Thyroid gland (tissue), 4 donors: ENCODE measurements around the gene VCPKMT. TPM values are rescaled to one million over a fixed set of nuclear protein-coding genes. Genes with fewer than 3 reads are reported as not detected.

Experiments used
- DNase-seq, 2 donors: peaks; one replicate each; pipeline ENCODE4 v3.0.0-alpha.2; 2019
- H3K27ac ChIP-seq, 3 donors: fragments of 200-600 bp; sonication (generic); 1 replicate in 2 of 3; 2 replicates in 1 of 3; pipeline ENCODE4 v1.5.1; 2016 to 2019; ENCODE audit warnings: mild to moderate bottlenecking in 1 of 3, moderate library complexity in 1 of 3
- H3K27me3 ChIP-seq: fragments of 200-600 bp; sonication (generic); one replicate; pipeline ENCODE4 v1.5.1; 2019
- H3K36me3 ChIP-seq, 2 donors: fragments of 200-600 bp; sonication (generic); one replicate each; pipeline ENCODE4 v1.5.1; 2016 to 2019
- H3K4me1 ChIP-seq, 2 donors: fragments of 200-600 bp; sonication (generic); one replicate each; pipeline ENCODE4 v1.5.1; 2017 to 2019
- H3K4me3 ChIP-seq, 3 donors: fragments of 200-600 bp; sonication (generic); replicated peaks in 1 of 3; 1 replicate in 2 of 3; 2 replicates in 1 of 3; pipeline ENCODE4 v1.5.1; 2016; ENCODE audit warnings: mild to moderate bottlenecking in 1 of 3
- H3K9me3 ChIP-seq: fragments of 200-600 bp; sonication (generic); one replicate; pipeline ENCODE4 v1.5.1; 2017
- POLR2A ChIP-seq, 2 donors: fragments of 450-650 bp; IDR thresholded peaks; one replicate each; pipeline ENCODE4 v1.6.1; 2017; ENCODE audit warnings: antibody characterized with exemption in 2 of 2, mild to moderate bottlenecking in 2 of 2, moderate library complexity in 1 of 2
- WGBS, 2 donors: methylation state at CpG; one replicate each; pipeline ENCODE4 v1.1.5; 2017; 5-methylcytosine and 5-hydroxymethylcytosine counted together
- intact Hi-C: fragments of 100-400 bp; cut with DNase I; formaldehyde crosslinking; loops from one replicate; pipeline ENCODE4 v1.15.1; 2023
- total RNA-seq, 4 donors: library from RNA; depleted of rRNA; stranded (reverse); fragments of >200 nt; gene quantifications; one replicate each; pipeline ENCODE4 v1.2.3, GENCODE V29; 2016
- TF ChIP-seq, protein P1 (sequence below), 6 experiments: fragments of 200-600 bp in 3 of 6; fragments of 450-650 bp in 3 of 6; sonication (generic) in 3 of 6; IDR thresholded peaks; one replicate each; pipeline ENCODE4 v1.5.1; 2016 to 2019; ENCODE audit warnings: antibody characterized with exemption in 6 of 6, mild to moderate bottlenecking in 2 of 6, inconsistent platforms in 1 of 6, moderate library complexity in 1 of 6

The VCPKMT gene
- total RNA-seq = 10 to 100 TPM in 3 of 4 donors, 1 to 10 TPM in 1; 4.5 to 16.0 (median 12.3) TPM

DNA sequence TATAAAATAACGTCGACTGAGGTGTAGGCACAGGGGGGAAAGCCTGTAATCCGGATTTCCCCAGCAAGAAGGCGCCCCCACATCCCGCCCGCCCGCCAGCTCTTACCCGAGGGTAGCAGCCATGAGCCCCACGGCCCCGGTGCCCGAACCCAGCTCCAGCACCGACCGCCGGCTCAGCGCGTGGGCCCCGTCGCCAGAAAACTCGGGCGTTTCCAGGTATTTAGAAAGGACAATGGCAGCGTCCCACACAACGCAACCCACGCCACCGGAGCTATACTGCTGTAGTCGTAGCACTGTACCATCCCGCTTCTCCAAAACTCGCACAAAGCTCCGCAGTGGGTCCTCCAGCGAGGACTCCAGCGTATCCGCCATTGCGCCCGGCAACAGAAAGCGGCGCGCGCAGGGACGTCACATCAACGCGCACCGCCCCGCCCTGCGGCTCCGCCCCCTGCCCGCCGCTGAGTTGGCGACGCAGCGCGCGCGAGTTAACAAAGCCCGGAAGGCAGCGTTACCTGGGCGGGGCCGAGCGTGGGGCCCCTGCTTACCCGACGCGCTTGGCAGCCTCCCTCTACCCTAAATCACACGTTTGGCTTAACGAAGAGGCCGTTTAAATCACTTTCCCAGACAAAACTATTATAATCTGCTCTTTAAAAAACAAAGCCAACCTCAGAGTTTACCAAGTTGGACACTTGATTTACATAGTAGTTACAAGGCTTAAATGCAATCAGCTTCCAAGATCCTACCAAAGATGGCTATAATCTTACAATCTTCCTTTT is at the start of gene VCPKMT:
TSS of gene VCPKMT (minus strand) at position 392 of the 776 bp plus-strand sequence. CDS start at position 372, 20 bp downstream.
- H3K4me3 ChIP-seq = peak within 1 kb of the TSS; percentile 35 to 86 (median 77)
- H3K36me3 ChIP-seq = peaks cover 8 to 23% of the 10 kb centered on the region in 2 donors
- 0 to 1% methylated on average over 28 to 43 of the region's 63 CpGs for whole genome bisulfite sequencing, 2 donors
- intact Hi-C loops = loop anchor here (5.0 kb wide), 1 partner anchor 254 kb away; no protein-coding TSS in a partner anchor
- H3K9me3 ChIP-seq = no peaks in the 10 kb centered on the region
- peak; percentile 95 to 96 for DNase-seq
- H3K27ac ChIP-seq = peak within 1 kb of the TSS; percentile 63 to 85 (median 82)
- peaks cover 5 to 19% of the 10 kb centered on the region in 2 donors for H3K4me1 ChIP-seq
- H3K27me3 ChIP-seq = no peaks in the 10 kb centered on the region
- TF ChIP-seq, protein P1, sequence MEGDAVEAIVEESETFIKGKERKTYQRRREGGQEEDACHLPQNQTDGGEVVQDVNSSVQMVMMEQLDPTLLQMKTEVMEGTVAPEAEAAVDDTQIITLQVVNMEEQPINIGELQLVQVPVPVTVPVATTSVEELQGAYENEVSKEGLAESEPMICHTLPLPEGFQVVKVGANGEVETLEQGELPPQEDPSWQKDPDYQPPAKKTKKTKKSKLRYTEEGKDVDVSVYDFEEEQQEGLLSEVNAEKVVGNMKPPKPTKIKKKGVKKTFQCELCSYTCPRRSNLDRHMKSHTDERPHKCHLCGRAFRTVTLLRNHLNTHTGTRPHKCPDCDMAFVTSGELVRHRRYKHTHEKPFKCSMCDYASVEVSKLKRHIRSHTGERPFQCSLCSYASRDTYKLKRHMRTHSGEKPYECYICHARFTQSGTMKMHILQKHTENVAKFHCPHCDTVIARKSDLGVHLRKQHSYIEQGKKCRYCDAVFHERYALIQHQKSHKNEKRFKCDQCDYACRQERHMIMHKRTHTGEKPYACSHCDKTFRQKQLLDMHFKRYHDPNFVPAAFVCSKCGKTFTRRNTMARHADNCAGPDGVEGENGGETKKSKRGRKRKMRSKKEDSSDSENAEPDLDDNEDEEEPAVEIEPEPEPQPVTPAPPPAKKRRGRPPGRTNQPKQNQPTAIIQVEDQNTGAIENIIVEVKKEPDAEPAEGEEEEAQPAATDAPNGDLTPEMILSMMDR (IDR thresholded peaks at IDR 0.05) = no peak
- peak; percentile 52 to 96 for TF ChIP-seq POLR2A (IDR thresholded peaks at IDR 0.05)

DNA sequence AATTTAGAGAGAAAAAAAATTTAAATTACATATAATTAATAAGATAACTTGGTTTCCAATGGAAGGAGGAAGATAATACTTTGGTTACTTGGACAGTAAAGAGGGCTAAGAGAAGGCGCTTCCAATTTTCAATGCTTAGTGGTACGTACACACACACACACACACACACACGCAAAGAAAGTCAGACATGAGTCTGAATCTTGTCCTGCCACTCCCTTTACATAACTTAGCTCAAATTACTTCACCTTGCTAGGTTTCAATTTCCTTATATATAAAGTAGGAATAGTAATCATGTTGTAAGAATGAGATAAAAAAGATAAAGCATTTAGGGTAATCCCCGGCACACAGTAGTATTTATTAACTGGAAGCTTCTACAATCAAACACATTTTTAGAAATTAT is 39.7 kb upstream of the VCPKMT start:
- peaks cover 6 to 11% of the 10 kb centered on the region in 2 donors for H3K36me3 ChIP-seq
- H3K9me3 ChIP-seq = no peaks in the 10 kb centered on the region
- DNase-seq = no peak
- no peaks in the 10 kb centered on the region for H3K27me3 ChIP-seq
- H3K4me1 ChIP-seq = no peaks in the 10 kb centered on the region
- 95 to 97% methylated on average over 4 of the region's 4 CpGs for WGBS, 2 donors
- no peak overlapping the region for H3K4me3 ChIP-seq
- intact Hi-C loops = no loop called here
- no peak overlapping the region for H3K27ac ChIP-seq
- TF ChIP-seq, protein P1 (IDR thresholded peaks at IDR 0.05) = no peak
- TF ChIP-seq POLR2A (IDR thresholded peaks at IDR 0.05) = no peak

DNA sequence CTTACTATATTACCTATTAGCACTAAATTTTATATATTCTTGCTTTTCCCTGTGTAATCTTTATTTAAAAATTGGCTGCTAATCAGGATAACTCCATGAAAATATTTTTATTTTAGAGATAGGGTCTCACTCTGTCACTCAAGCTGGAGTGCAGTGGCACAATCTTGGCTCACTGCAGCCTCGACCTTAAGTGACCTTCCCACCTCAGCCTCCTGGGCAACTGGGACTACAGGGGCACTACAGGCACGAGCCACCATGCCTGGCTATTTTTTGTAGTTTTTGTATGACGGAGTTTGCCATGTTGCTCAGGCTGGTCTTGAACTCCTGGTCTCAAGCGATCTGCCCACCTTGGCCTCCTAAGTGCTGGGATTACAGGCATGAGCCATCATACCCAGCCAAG is 32.4 kb upstream of the VCPKMT start:
- peaks cover 0 to 16% of the 10 kb centered on the region in 2 donors for H3K36me3 ChIP-seq

DNA sequence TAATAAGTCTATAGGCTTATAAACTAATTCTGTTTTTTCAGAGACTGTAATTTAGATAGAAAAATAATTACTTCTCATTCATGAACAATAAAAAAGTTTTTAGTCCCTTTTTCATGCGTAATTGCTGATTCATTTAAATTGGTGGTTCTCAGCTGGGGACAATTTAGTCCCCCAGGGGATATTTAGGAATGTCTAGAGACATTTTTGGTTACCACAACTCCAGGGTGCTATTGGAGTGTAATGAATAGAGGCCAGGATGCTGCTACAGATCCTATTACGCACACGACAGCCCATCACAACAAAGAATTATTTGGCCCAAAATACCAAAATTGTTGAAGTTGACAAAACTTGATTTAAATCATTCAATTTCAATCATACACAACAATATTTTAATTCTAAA is 22.8 kb upstream of the VCPKMT start:
- TF ChIP-seq, protein P1 (IDR thresholded peaks at IDR 0.05) = no peak
- TF ChIP-seq POLR2A (IDR thresholded peaks at IDR 0.05) = no peak
- Histone ChIP-seq H3K9me3 (no peaks in the 10 kb centered on the region), H3K27me3 (no peaks in the 10 kb centered on the region), H3K4me3 (no peak overlapping the region), H3K4me1 (no peaks in the 10 kb centered on the region), H3K36me3 (peaks cover 0 to 6% of the 10 kb centered on the region in 2 donors), H3K27ac (no peak overlapping the region)
- intact Hi-C loops = no loop called here
- 95 to 97% methylated on average over 3 of the region's 3 CpGs for WGBS, 2 donors
- no peak for DNase-seq

More for the DNA sequence above, 32.4 kb upstream of the VCPKMT start:
- no peak for TF ChIP-seq POLR2A (IDR thresholded peaks at IDR 0.05)
- TF ChIP-seq, protein P1 (IDR thresholded peaks at IDR 0.05) = no peak
- Histone ChIP-seq H3K4me3 (no peak overlapping the region), H3K27ac (no peak overlapping the region), H3K27me3 (no peaks in the 10 kb centered on the region), H3K4me1 (no peaks in the 10 kb centered on the region), H3K9me3 (no peaks in the 10 kb centered on the region)
- no peak for DNase-seq
- 88 to 94% methylated on average over 4 of the region's 4 CpGs for WGBS, 2 donors
- intact Hi-C loops = no loop called here

DNA sequence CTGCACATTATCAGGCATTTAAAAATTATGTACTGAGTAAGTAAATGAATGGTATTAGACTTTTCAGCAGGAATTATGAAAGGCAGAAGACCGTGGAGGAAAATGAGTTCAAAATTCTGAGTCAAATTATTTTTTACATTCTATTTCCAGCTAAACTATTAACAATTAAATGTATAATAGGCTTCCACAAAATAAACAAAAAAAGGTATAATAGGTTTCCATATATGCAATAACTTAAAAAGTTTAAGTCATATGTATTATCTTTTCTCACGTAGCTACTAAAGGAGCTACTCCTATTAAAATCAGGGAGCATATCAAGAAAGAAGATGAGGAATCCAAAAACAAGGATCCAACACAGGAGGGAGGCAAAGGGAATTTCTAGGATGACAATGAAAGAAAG is 11.4 kb upstream of the VCPKMT start:
- Histone ChIP-seq H3K27me3 (no peaks in the 10 kb centered on the region), H3K36me3 (peaks cover 6 to 18% of the 10 kb centered on the region in 2 donors), H3K4me1 (no peaks in the 10 kb centered on the region), H3K9me3 (no peaks in the 10 kb centered on the region), H3K27ac (no peak overlapping the region), H3K4me3 (no peak overlapping the region)
- TF ChIP-seq POLR2A (IDR thresholded peaks at IDR 0.05) = no peak
- TF ChIP-seq, protein P1 (IDR thresholded peaks at IDR 0.05) = no peak
- 93 to 95% methylated on average over 2 of the region's 2 CpGs for WGBS, 2 donors
- intact Hi-C loops = loop anchor here (10.0 kb wide), 1 partner anchor 407 kb away; the partner anchor contains the start of gene MAP4K5
- no peak for DNase-seq
